OCI-LY7 (cell line): ENCODE measurements around the gene DCTN3.

ENCODE experiments used
- EZH2phosphoT487 ChIP-seq: fragments of 200-600 bp; sonication (generic); IDR thresholded peaks from 2 replicates; pipeline ENCODE4 v1.6.1; 2018; ENCODE audit warnings: low read depth, borderline replicate concordance, mild to moderate bottlenecking, mixed run types, antibody characterized with exemption, low read length, moderate library complexity, mixed read lengths
- TF ChIP-seq, protein P1 (sequence below): fragments of 200-600 bp; sonication (generic); conservative IDR thresholded peaks from 2 replicates; pipeline ENCODE4 v1.5.1; 2014; ENCODE audit warnings: mild to moderate bottlenecking, antibody characterized with exemption, low read length, moderate library complexity, mixed read lengths

DNA sequence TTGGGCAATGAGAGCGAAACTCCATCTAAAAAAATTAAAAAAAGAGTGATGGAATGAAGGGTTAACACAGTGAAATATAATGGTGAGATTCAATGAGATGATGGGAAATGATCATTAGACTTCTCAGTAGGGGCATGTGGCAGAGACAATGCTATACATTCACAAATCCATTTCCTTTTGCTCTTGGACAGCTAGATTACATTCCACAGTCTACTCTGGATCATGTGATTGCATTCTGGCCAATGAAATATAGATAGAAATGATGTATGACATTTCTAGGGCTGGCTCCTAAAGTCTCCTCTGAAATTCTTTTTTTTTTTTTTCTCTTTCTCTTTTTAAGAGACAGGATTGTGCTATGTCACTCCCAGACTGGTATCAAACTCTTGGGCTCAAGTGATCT is 22.4 kb upstream of the DCTN3 start:
- TF ChIP-seq, protein P1, sequence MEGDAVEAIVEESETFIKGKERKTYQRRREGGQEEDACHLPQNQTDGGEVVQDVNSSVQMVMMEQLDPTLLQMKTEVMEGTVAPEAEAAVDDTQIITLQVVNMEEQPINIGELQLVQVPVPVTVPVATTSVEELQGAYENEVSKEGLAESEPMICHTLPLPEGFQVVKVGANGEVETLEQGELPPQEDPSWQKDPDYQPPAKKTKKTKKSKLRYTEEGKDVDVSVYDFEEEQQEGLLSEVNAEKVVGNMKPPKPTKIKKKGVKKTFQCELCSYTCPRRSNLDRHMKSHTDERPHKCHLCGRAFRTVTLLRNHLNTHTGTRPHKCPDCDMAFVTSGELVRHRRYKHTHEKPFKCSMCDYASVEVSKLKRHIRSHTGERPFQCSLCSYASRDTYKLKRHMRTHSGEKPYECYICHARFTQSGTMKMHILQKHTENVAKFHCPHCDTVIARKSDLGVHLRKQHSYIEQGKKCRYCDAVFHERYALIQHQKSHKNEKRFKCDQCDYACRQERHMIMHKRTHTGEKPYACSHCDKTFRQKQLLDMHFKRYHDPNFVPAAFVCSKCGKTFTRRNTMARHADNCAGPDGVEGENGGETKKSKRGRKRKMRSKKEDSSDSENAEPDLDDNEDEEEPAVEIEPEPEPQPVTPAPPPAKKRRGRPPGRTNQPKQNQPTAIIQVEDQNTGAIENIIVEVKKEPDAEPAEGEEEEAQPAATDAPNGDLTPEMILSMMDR = no peak
- no peak for TF ChIP-seq EZH2phosphoT487
